Ammon's horn (tissue), 1 donor: ENCODE data around the gene POLD4.

Experiments
- DNase-seq: peaks from one replicate; pipeline ENCODE4 v3.0.0-alpha.2; 2016; ENCODE audit warnings: low spot score

Gene POLD4

DNA sequence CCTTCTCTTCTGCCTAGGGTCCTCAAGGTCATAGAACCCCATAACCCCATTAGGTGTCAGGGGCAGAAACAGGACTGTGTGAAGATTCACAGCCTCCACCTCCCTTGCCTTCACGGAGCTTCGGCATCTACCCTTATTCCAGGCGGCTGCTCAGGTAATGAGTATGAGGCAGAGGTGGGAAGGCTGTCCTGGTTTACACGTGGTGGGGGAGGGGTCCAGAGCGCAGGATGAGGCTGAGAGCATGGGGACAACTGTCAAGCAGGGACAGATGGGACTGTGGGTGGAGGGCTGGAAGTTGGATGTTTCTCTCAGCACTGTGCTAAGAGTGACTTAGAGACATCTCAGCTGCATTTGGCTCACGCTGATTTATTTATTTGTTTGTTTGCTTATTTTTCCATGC, 34.2 kb upstream of the POLD4 start:
- DNase-seq = no peak

DNA sequence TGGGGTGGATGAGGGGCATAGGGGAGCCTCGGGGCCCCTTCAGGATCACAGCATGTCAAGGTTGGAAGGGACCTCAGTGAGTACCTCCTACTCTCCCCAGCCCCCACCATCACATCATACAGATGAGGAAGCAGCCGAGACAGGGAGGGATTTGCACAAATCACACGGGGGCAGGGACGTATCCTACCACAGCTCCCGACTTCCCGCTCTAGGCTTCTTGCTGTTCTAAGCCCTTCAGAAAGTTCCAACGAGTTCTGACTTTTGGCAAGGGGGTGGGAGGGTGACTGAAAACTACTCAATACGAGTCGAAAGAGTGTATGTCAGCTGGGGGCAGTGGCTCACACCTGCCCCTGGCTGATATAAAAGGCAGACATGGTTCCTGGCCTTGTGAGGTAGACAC, 33.7 kb upstream of the POLD4 start:
- peak; percentile 61 for DNase-seq

- DNase-seq = peak; percentile 83
These were observed 31.6 kb upstream of the POLD4 start for GRCh38 chr11:67384851-67385366.

GRCh38 chr11:67382276-67383136, 29.2 kb upstream of the POLD4 start:
- DNase-seq = peak; percentile 85

GRCh38 chr11:67381244-67381972, 28.1 kb upstream of the POLD4 start:
- no peak for DNase-seq

GRCh38 chr11:67379061-67380058, 26.0 kb upstream of the POLD4 start:
- no peak for DNase-seq

DNA sequence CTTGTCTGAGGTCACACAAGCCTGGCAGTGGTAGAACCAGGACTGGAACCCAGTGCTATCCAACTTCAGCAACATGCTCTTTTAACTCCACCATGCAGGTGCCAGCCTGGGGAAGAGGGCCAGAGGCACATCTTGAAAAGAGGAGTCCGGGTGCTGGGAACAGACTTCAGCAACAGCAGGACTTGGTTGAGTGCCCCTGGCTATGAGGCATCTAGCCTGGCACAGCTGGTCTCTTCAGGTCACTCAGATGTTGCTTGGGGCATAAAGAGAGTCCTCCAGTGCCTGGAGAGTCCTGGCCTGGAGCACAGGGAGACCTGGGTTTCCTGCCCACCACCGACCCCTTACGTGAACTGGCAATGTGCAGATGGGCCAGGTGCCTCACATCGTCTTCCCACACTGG, 25.2 kb upstream of the POLD4 start:
- DNase-seq = no peak

- DNase-seq = no peak
These were observed 23.8 kb upstream of the POLD4 start for GRCh38 chr11:67376873-67377808.

DNA sequence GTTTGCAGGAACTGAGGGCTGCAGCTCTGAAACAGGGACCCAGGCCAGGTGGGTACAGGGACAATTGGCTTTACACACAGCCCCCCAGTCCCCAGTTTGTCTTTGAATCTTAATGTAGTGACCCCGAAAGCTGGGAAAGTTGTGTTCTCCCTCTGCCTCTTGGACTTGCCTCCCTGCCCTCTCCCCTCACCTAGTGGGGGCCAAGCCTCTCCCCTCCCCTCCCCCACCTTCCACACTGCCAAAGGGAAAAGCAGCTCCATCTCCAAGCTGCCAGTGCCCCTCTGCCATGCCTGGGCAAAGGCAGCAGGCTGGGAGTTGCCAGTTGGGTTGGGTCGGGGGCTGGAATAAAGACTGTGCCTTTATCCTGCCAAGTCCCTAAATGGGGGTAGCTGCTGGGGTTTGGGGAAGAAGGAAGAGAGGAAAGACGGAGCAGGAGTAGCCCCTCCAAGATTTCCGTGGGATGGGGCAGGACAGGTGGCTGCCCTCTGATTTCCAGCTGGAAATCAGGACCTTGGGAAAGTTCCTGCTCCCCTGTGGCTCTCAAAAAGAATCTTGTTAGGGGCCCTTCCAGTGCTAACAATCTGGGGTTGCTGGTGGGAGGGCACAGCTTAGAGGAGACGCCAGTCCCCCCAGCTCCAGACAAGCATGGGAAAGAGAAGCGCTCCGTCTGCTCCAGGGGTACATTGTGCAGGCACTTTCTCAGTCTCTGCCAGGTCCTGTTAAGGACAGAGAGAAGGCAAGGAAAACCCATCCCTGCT, 22.9 kb upstream of the POLD4 start:
- no peak for DNase-seq

DNA sequence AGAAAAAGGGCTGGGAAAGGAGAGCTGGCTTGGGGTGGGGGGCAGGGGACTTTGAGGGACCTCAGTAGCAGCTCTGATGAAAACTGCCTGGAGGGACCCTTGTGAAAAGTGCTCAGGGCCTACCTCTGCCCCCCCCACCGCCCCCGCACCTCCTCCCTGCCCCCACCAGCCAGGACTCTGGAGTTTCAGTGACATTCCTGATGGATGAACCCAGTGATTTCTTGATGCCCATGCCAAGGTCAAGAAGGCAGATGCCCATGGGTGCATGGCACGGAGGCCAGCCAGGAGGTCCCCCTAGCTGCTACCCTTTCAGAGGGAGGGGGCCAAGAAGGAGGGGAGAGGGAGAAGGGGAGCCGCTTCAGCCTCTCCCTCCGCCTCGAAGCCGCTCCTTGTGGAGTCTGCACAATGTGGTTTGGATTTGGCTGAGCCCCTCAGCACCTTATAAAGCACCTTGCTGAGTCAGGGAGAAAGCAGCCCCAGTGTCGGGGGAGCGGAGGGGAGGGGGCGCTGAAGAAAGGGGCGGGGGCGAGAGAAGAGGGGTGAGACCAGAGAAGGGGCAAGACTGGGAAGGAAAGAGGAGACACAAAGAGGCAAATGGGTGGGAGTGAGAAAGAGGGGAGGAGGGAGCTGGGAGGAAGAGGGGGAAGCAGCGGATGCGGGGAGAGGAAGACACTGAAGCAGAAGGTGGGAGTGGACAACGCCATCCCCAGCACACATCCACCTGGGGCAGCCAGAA, 22.1 kb upstream of the POLD4 start:
- no peak for DNase-seq

- no peak for DNase-seq
These were observed 21.4 kb upstream of the POLD4 start for GRCh38 chr11:67374571-67375281.

DNA sequence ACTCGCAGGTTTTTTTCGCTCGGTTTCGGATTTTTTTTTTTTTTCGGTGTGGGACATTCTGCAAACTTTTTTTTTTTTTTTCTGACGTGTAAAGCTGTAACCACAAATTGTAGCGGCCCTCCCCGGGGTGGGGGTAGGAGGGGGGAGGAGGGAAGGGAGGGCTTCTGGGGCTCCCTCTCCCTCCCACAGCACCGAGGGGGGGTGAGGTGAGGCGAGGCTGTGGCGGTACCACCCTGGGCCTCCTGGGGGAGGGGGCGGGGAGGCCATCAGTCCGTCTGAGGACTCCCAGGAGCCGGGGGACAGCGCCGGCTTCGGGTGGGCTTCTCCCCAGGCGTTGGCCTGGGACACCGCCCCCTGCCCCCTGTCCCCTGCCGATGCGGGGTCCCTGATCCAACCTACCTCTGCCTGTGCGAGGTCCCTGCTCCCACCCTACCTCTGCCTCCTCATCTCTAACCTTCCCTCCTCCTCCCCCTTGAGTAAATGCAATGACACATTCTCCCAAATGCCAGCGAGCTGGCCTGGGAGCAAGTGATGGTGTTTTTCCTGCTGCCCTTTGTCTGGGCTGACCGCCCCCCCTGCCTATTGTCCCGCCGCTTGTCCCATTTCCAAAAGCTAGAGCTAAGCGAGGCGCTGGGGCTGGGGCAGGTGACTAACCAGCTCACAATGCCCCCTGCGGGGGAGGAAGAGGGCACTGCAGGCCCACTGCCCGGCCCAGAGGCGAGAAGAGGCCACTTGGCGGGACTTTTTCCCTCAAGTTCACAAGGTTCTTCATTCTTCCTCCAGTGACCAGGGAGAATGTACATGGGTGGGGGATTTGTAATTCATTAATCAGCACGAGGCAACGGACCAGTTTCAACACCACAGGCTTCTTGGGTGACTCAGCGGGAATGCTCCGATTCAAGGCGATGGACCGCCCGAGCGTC, 20.6 kb upstream of the POLD4 start:
- DNase-seq = no peak

DNA sequence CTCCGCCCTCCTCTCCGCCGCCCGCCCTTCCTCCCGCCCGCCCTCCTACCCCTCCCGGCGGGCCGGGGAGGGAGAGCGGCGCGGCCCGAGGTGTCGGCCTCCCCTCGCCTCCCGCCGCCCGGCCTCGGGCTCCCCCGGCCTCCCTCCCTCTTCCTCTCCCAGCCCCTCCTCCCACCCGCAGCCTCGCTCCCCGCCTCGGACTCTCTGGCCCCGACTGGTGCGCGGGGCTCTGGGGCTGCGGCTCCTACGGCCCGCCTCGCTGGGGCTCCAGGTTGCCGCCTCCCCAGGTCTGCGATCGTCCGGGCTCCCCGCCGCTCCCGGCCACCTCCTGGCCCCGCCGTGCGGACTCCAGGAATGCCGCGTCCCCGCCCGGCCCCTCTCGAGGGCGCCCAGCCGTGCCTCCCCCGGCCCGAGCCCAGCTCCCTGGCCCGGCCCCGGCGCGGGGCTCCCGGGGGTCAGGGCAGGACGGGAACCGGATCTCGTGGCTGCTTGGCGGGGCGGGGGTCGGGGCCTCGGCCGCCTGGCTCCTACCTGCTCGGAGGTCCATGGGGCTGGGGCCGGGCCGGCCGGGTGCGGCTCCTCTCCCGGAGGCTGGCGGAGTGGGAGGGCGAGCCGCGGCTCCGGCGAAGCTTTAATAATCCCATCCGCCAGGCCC, 19.8 kb upstream of the POLD4 start, which contains the start of gene CLCF1:
CLCF1 (minus strand) TSS at position 606 of the 655 bp plus-strand sequence; CDS start at position 547, 59 bp downstream.
- no peak for DNase-seq

DNA sequence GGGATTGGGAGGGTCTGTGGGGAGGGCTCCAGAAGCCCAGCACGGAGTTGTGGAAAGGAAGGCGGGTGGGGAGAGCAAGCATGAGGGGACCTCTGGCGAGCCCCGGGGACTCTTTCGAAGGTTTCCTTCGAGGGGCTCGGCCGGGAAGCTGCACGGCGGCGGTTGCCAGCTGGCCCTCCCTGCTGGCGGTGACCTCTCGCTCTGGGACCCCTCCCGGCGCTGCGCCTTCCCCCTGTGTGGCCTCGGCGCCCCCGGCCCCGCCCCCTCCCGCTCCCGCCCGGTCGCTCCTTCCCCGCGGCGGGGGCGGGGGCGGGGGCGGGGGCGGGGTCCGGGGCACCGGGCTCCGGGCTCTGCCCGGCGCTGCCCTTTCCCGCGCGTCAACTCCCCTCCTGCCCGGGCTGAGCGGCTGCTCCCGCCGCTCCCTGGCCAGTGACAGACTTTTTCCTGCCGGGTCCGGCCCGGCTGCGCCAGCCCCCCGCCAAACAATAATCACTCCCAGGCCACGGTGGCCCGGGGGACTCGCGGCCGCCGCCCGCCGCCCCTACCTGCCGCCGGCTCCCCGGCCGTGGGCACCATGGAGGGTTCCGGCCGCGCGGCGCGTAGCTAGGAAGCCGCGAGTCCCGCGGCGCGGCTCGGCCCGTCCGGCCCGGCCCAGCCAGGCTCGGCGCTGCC, 19.1 kb upstream of the POLD4 start:
- DNase-seq = no peak

- no peak for DNase-seq
These were observed 18.6 kb upstream of the POLD4 start for GRCh38 chr11:67371911-67372320.

- DNase-seq = no peak
These were observed 18.0 kb upstream of the POLD4 start for GRCh38 chr11:67371189-67371910.
